ENCODE results near the gene SERPINA12.

Gene SERPINA12

GRCh38 chr14:94509356-94509755 lies at the start of gene SERPINA12:
Gene SERPINA12, minus strand, starts transcription at chr14:94509469. Its CDS starts 11,072 bp downstream, at chr14:94498397.
- H3K9ac ChIP-seq (ENCODE audit: low read length) = no peak within 1 kb of the TSS
- no peaks in the 10 kb centered on the region for H3K27me3 ChIP-seq (ENCODE audit: control insufficient read depth, insufficient read depth, low read length)
- H3K27ac ChIP-seq (ENCODE audit: low read depth, low read length) = no peak within 1 kb of the TSS
- H3K4me3 ChIP-seq (ENCODE audit: low read length) = no peak within 1 kb of the TSS
- no peaks in the 10 kb centered on the region for H3K4me1 ChIP-seq (ENCODE audit: control insufficient read depth, insufficient read depth, low read length)
- peaks cover 2% of the 10 kb centered on the region for H3K36me3 ChIP-seq (ENCODE audit: control insufficient read depth, insufficient read depth, low read length)

GRCh38 chr14:94558842-94559241 lies 49.6 kb upstream of the SERPINA12 start:
- Histone ChIP-seq H3K9ac (ENCODE audit: low read length) (no peak overlapping the region), H3K36me3 (ENCODE audit: control insufficient read depth, insufficient read depth, low read length) (no peaks in the 10 kb centered on the region), H3K27ac (ENCODE audit: low read depth, low read length) (no peak overlapping the region), H3K27me3 (ENCODE audit: control insufficient read depth, insufficient read depth, low read length) (no peaks in the 10 kb centered on the region), H3K4me1 (ENCODE audit: control insufficient read depth, insufficient read depth, low read length) (no peaks in the 10 kb centered on the region), H3K4me3 (ENCODE audit: low read length) (no peak overlapping the region)

- Histone ChIP-seq H3K27ac (ENCODE audit: low read depth, low read length) (no peak overlapping the region), H3K36me3 (ENCODE audit: control insufficient read depth, insufficient read depth, low read length) (no peaks in the 10 kb centered on the region), H3K4me1 (ENCODE audit: control insufficient read depth, insufficient read depth, low read length) (no peaks in the 10 kb centered on the region), H3K4me3 (ENCODE audit: low read length) (no peak overlapping the region), H3K27me3 (ENCODE audit: control insufficient read depth, insufficient read depth, low read length) (no peaks in the 10 kb centered on the region), H3K9ac (ENCODE audit: low read length) (no peak overlapping the region)
These were observed 48.1 kb upstream of the SERPINA12 start for GRCh38 chr14:94557327-94557726.

GRCh38 chr14:94555991-94556390 lies 46.7 kb upstream of the SERPINA12 start:
- no peak overlapping the region for H3K4me3 ChIP-seq (ENCODE audit: low read length)
- H3K27me3 ChIP-seq (ENCODE audit: control insufficient read depth, insufficient read depth, low read length) = no peaks in the 10 kb centered on the region
- no peaks in the 10 kb centered on the region for H3K36me3 ChIP-seq (ENCODE audit: control insufficient read depth, insufficient read depth, low read length)
- no peaks in the 10 kb centered on the region for H3K4me1 ChIP-seq (ENCODE audit: control insufficient read depth, insufficient read depth, low read length)
- H3K9ac ChIP-seq (ENCODE audit: low read length) = no peak overlapping the region
- H3K27ac ChIP-seq (ENCODE audit: low read depth, low read length) = no peak overlapping the region

- no peak overlapping the region for H3K9ac ChIP-seq (ENCODE audit: low read length)
- no peaks in the 10 kb centered on the region for H3K27me3 ChIP-seq (ENCODE audit: control insufficient read depth, insufficient read depth, low read length)
- H3K4me3 ChIP-seq (ENCODE audit: low read length) = no peak overlapping the region
- no peak overlapping the region for H3K27ac ChIP-seq (ENCODE audit: low read depth, low read length)
- H3K4me1 ChIP-seq (ENCODE audit: control insufficient read depth, insufficient read depth, low read length) = no peaks in the 10 kb centered on the region
- H3K36me3 ChIP-seq (ENCODE audit: control insufficient read depth, insufficient read depth, low read length) = no peaks in the 10 kb centered on the region
These were observed 40.8 kb upstream of the SERPINA12 start for GRCh38 chr14:94550041-94550440.

- Histone ChIP-seq H3K9ac (ENCODE audit: low read length) (no peak overlapping the region), H3K4me3 (ENCODE audit: low read length) (no peak overlapping the region), H3K27ac (ENCODE audit: low read depth, low read length) (no peak overlapping the region), H3K27me3 (ENCODE audit: control insufficient read depth, insufficient read depth, low read length) (no peaks in the 10 kb centered on the region), H3K36me3 (ENCODE audit: control insufficient read depth, insufficient read depth, low read length) (no peaks in the 10 kb centered on the region), H3K4me1 (ENCODE audit: control insufficient read depth, insufficient read depth, low read length) (no peaks in the 10 kb centered on the region)
These were observed 40.0 kb upstream of the SERPINA12 start for GRCh38 chr14:94548999-94549985.

GRCh38 chr14:94548131-94548998 lies 39.1 kb upstream of the SERPINA12 start:
- Histone ChIP-seq H3K9ac (ENCODE audit: low read length) (no peak overlapping the region), H3K4me3 (ENCODE audit: low read length) (no peak overlapping the region), H3K27me3 (ENCODE audit: control insufficient read depth, insufficient read depth, low read length) (no peaks in the 10 kb centered on the region)

GRCh38 chr14:94547726-94548125 lies 38.5 kb upstream of the SERPINA12 start:
- Histone ChIP-seq H3K36me3 (ENCODE audit: control insufficient read depth, insufficient read depth, low read length) (no peaks in the 10 kb centered on the region), H3K9ac (ENCODE audit: low read length) (no peak overlapping the region), H3K27me3 (ENCODE audit: control insufficient read depth, insufficient read depth, low read length) (no peaks in the 10 kb centered on the region), H3K4me1 (ENCODE audit: control insufficient read depth, insufficient read depth, low read length) (no peaks in the 10 kb centered on the region), H3K4me3 (ENCODE audit: low read length) (no peak overlapping the region), H3K27ac (ENCODE audit: low read depth, low read length) (no peak overlapping the region)

More at GRCh38 chr14:94548131-94548998, 39.1 kb upstream of the SERPINA12 start:
- H3K36me3 ChIP-seq (ENCODE audit: control insufficient read depth, insufficient read depth, low read length) = no peaks in the 10 kb centered on the region
- no peak overlapping the region for H3K27ac ChIP-seq (ENCODE audit: low read depth, low read length)
- H3K4me1 ChIP-seq (ENCODE audit: control insufficient read depth, insufficient read depth, low read length) = no peaks in the 10 kb centered on the region

GRCh38 chr14:94547151-94547680 lies 37.9 kb upstream of the SERPINA12 start:
- H3K27me3 ChIP-seq (ENCODE audit: control insufficient read depth, insufficient read depth, low read length) = no peaks in the 10 kb centered on the region
- no peak overlapping the region for H3K9ac ChIP-seq (ENCODE audit: low read length)
- no peaks in the 10 kb centered on the region for H3K36me3 ChIP-seq (ENCODE audit: control insufficient read depth, insufficient read depth, low read length)
- no peak overlapping the region for H3K27ac ChIP-seq (ENCODE audit: low read depth, low read length)
- no peak overlapping the region for H3K4me3 ChIP-seq (ENCODE audit: low read length)
- H3K4me1 ChIP-seq (ENCODE audit: control insufficient read depth, insufficient read depth, low read length) = no peaks in the 10 kb centered on the region

- Histone ChIP-seq H3K36me3 (ENCODE audit: control insufficient read depth, insufficient read depth, low read length) (no peaks in the 10 kb centered on the region), H3K4me1 (ENCODE audit: control insufficient read depth, insufficient read depth, low read length) (no peaks in the 10 kb centered on the region), H3K27me3 (ENCODE audit: control insufficient read depth, insufficient read depth, low read length) (no peaks in the 10 kb centered on the region), H3K4me3 (ENCODE audit: low read length) (no peak overlapping the region), H3K27ac (ENCODE audit: low read depth, low read length) (no peak overlapping the region), H3K9ac (ENCODE audit: low read length) (no peak overlapping the region)
These were observed 36.0 kb upstream of the SERPINA12 start for GRCh38 chr14:94545131-94545841.

- Histone ChIP-seq H3K4me3 (ENCODE audit: low read length) (no peak overlapping the region), H3K27me3 (ENCODE audit: control insufficient read depth, insufficient read depth, low read length) (no peaks in the 10 kb centered on the region), H3K9ac (ENCODE audit: low read length) (no peak overlapping the region), H3K27ac (ENCODE audit: low read depth, low read length) (no peak overlapping the region), H3K36me3 (ENCODE audit: control insufficient read depth, insufficient read depth, low read length) (no peaks in the 10 kb centered on the region), H3K4me1 (ENCODE audit: control insufficient read depth, insufficient read depth, low read length) (no peaks in the 10 kb centered on the region)
These were observed 35.5 kb upstream of the SERPINA12 start for GRCh38 chr14:94544726-94545125.
